Measurements from ENCODE around the gene TEX22.

GRCh38 chr14:105384605-105385321, 13.6 kb upstream of the TEX22 start:
- TF ChIP-seq CTCF (IDR thresholded peaks at IDR 0.05) (no peak), POLR2A (IDR thresholded peaks at IDR 0.05) (no peak)
